Mucosa of descending colon (tissue), 3 donors: ENCODE results near the gene GSE1. TPM values are rescaled to one million over a fixed set of nuclear protein-coding genes. Genes with fewer than 3 reads are reported as not detected.

Experiments
- ATAC-seq: fragments of 200-7000 bp; cut with Tn5 transposase; one replicate; pipeline ENCODE4 v1.9.1; 2020; ENCODE audit warnings: mild to moderate bottlenecking, moderate library complexity
- DNase-seq, 3 donors: peaks; one replicate each; pipeline ENCODE4 v3.0.0-alpha.2; 2020
- H3K36me3 ChIP-seq: fragments of 200-600 bp; one replicate; pipeline ENCODE4 v1.8.0; 2021; ENCODE audit warnings: low read depth, mild to moderate bottlenecking
- H3K4me1 ChIP-seq: fragments of 200-600 bp; one replicate; pipeline ENCODE4 v1.8.0; 2021; ENCODE audit warnings: low read depth, mild to moderate bottlenecking
- H3K4me3 ChIP-seq: fragments of 200-600 bp; one replicate; pipeline ENCODE4 v1.8.0; 2021; ENCODE audit warnings: mild to moderate bottlenecking
- H3K9me3 ChIP-seq: fragments of 200-600 bp; one replicate; pipeline ENCODE4 v1.8.0; 2021; ENCODE audit warnings: mild to moderate bottlenecking
- CTCF ChIP-seq: fragments of 200-600 bp; IDR thresholded peaks from one replicate; pipeline ENCODE4 v1.8.0; 2022; ENCODE audit warnings: antibody characterized with exemption, mild to moderate bottlenecking
- intact Hi-C, 2 donors: fragments of 100-400 bp; cut with DNase I in 1 of 2; cut with micrococcal nuclease in 1 of 2; formaldehyde crosslinking; loops; one replicate each; pipeline versions ENCODE4 v1.11.0 to v1.11.1; 2022; cut with DNase I, micrococcal nuclease
- total RNA-seq, 3 donors: library from RNA; stranded (reverse); fragmentation: NEBNext Ultra II Directional in 2 of 3; extraction: Animal tissue kit (Norgen Biotek cat#: 25700) in 2 of 3; gene quantifications; one replicate each; pipeline versions ENCODE4 v1.2.1 to v1.2.4, GENCODE V29; 2021 to 2023
- donor health status: DM: no; HTN: no; CAD: no; lungs with moderate emphysema.
- donor health status: DM: no; HTN: no; CAD: no.
- donor health status: DM: no; HTN: yes; CAD: no.

The GSE1 gene
- total RNA-seq, 3 donors from 2014 or later: 107 to 122 (median 107) TPM

GRCh38 chr16:85635545-85636140 is 22.5 kb downstream of the GSE1 start:
- Histone ChIP-seq H3K4me3 (no peak overlapping the region), H3K4me1 (peaks cover 5% of the 10 kb centered on the region), H3K36me3 (no peaks in the 10 kb centered on the region), H3K9me3 (no peaks in the 10 kb centered on the region)
- DNase-seq (no peak), ATAC-seq (no peak)
- intact Hi-C loops: no loop called here
- TF ChIP-seq CTCF: no peak

GRCh38 chr16:85636234-85636812 is 23.2 kb downstream of the GSE1 start:
- no peak for TF ChIP-seq CTCF
- H3K36me3 ChIP-seq: no peaks in the 10 kb centered on the region
- H3K4me3 ChIP-seq: no peak overlapping the region
- ATAC-seq (no peak), DNase-seq (no peak)
- H3K4me1 ChIP-seq: peaks cover 10% of the 10 kb centered on the region
- H3K9me3 ChIP-seq: no peaks in the 10 kb centered on the region
- intact Hi-C loops: no loop called here

GRCh38 chr16:85637061-85637807 is 24.1 kb downstream of the GSE1 start:
- no peak for TF ChIP-seq CTCF
- H3K36me3 ChIP-seq: no peaks in the 10 kb centered on the region
- intact Hi-C loops: no loop called here
- no peak for ATAC-seq
- no peak overlapping the region for H3K4me3 ChIP-seq
- no peak for DNase-seq
- H3K4me1 ChIP-seq: peaks cover 18% of the 10 kb centered on the region
- H3K9me3 ChIP-seq: no peaks in the 10 kb centered on the region

GRCh38 chr16:85637808-85638647 is 24.9 kb downstream of the GSE1 start:
- peaks cover 25% of the 10 kb centered on the region for H3K4me1 ChIP-seq

More at GRCh38 chr16:85637808-85638647, 24.9 kb downstream of the GSE1 start:
- no peak overlapping the region for H3K4me3 ChIP-seq
- ATAC-seq (no peak), DNase-seq (no peak)
- intact Hi-C loops: no loop called here
- no peaks in the 10 kb centered on the region for H3K36me3 ChIP-seq
- no peaks in the 10 kb centered on the region for H3K9me3 ChIP-seq
- no peak for TF ChIP-seq CTCF
